A549 (cell line): Measurements from ENCODE around the gene GPBP1. TPM values are rescaled to one million over a fixed set of nuclear protein-coding genes. Genes with fewer than 3 reads are reported as not detected.
"Not testable (repeated sequence)": the region's sequence is repeated elsewhere in the genome, so short reads cannot be mapped to it uniquely, and the experiment has no call there.

Source experiments
- ATAC-seq, 2 experiments: fragments of 200-7000 bp in 1 of 2; fragments of >200 bp in 1 of 2; cut with Nextera tagmentation in 1 of 2; cut with Tn5 transposase in 1 of 2; 3 replicates each; pipeline versions ENCODE4 v1.8.0 to v1.9.1; 2018 to 2020; ENCODE audit warnings: mild to moderate bottlenecking in 1 of 2, moderate library complexity in 1 of 2
- CTCF ChIA-PET: fragments of 300-600 bp; sonication (Branson Sonifier 250); formaldehyde crosslinking; extraction: SDS; loops from one replicate; lab custom pipeline; 2021; ENCODE audit warnings: antibody characterized with exemption, inconsistent platforms; lab: Yijun Ruan, JAX
- POLR2A ChIA-PET: fragments of 350-600 bp; formaldehyde crosslinking; extraction: SDS; loops from one replicate; lab custom pipeline; 2021; ENCODE audit warnings: antibody characterized with exemption, inconsistent platforms; lab: Yijun Ruan, JAX
- DNase-seq, 2 experiments: peaks; one replicate each; pipeline versions ENCODE4 v3.0.0 to v3.0.0-alpha.2; 2011 to 2016; ENCODE audit warnings: low read depth in 1 of 2, low spot score in 1 of 2
- FAIRE-seq: peaks from 2 replicates; lab custom pipeline; 2011; peaks lifted over from hg19 to GRCh38; lab: Jason Lieb, UNC
- H3K27ac ChIP-seq, 2 experiments: fragments of >200 bp; sonication (Bioruptor Twin); formaldehyde crosslinking; 3 replicates each; pipeline ENCODE4 v1.5.1; 2016 to 2017
- H3K4me1 ChIP-seq: fragments of >200 bp; sonication (Bioruptor Twin); formaldehyde crosslinking; 3 replicates; pipeline ENCODE4 v1.6.1; 2016
- H3K4me2 ChIP-seq: fragments of >200 bp; sonication (Bioruptor Twin); formaldehyde crosslinking; 3 replicates; pipeline ENCODE4 v1.6.1; 2016
- H3K4me3 ChIP-seq: fragments of >200 bp; sonication (Bioruptor Twin); formaldehyde crosslinking; 3 replicates; pipeline ENCODE4 v1.5.1; 2016
- H3K9me3 ChIP-seq: fragments of >200 bp; sonication (Bioruptor Twin); formaldehyde crosslinking; 3 replicates; pipeline ENCODE4 v1.6.1; 2016
- BCL3 ChIP-seq: fragments of >200 bp; sonication (Bioruptor Twin); formaldehyde crosslinking; IDR thresholded peaks from 3 replicates; pipeline ENCODE4 v1.6.1; 2016
- CBX8 ChIP-seq: fragments of 200-600 bp; sonication (generic); IDR thresholded peaks from 2 replicates; pipeline ENCODE4 v1.6.1; 2016
- CEBPB ChIP-seq, 2 experiments: fragments of >200 bp in 1 of 2; sonication (Bioruptor Twin) in 1 of 2; formaldehyde crosslinking in 1 of 2; IDR thresholded peaks; 2 replicates each; pipeline ENCODE4 v1.6.1; 2012 to 2016
- CHD2 ChIP-seq: fragments of 150-350 bp; IDR thresholded peaks from 2 replicates; pipeline ENCODE4 v1.6.1; 2014; ENCODE audit warnings: low read length; ENCODE audit not compliant: partially characterized antibody
- CHD4 ChIP-seq: fragments of 200-600 bp; sonication (generic); IDR thresholded peaks from 2 replicates; pipeline ENCODE4 v1.6.1; 2016; ENCODE audit warnings: antibody characterized with exemption, mild to moderate bottlenecking, borderline replicate concordance
- EP300 ChIP-seq, 2 experiments: fragments of >200 bp; sonication (Bioruptor Twin); formaldehyde crosslinking; IDR thresholded peaks; 2 replicates in 1 of 2; 3 replicates in 1 of 2; pipeline ENCODE4 v1.6.1; 2016 to 2017
- FOXS1 ChIP-seq: fragments of 250-450 bp; sonication (Bioruptor Pico); IDR thresholded peaks from 2 replicates; pipeline ENCODE4 v1.5.0; 2020; ENCODE audit warnings: mild to moderate bottlenecking, moderate library complexity
- GATA3 ChIP-seq: IDR thresholded peaks from 2 replicates; pipeline ENCODE4 v1.6.1; 2012; ENCODE audit warnings: borderline replicate concordance
- HDAC2 ChIP-seq: fragments of 200-600 bp; sonication (generic); IDR thresholded peaks from 2 replicates; pipeline ENCODE4 v1.6.1; 2016
- HEYL ChIP-seq: fragments of 250-450 bp; sonication (Bioruptor Pico); IDR thresholded peaks from 2 replicates; pipeline ENCODE4 v1.8.0; 2021; ENCODE audit warnings: mild to moderate bottlenecking, moderate library complexity
- HOXB13 ChIP-seq: fragments of 250-450 bp; sonication (Bioruptor Pico); IDR thresholded peaks from 2 replicates; pipeline ENCODE4 v1.5.0; 2020; ENCODE audit warnings: low read depth, mild to moderate bottlenecking, moderate library complexity
- MAZ ChIP-seq: fragments of 150-350 bp; IDR thresholded peaks from 2 replicates; pipeline ENCODE4 v1.6.1; 2014; ENCODE audit warnings: antibody characterized with exemption, low read depth, low read length, borderline replicate concordance
- MYC ChIP-seq: IDR thresholded peaks from 2 replicates; pipeline ENCODE4 v1.6.1; 2012; ENCODE audit warnings: mild to moderate bottlenecking, inconsistent platforms, low read length, improper control_type of control experiment, borderline replicate concordance
- NFE2L2 ChIP-seq: fragments of 150-350 bp; conservative IDR thresholded peaks from 2 replicates; pipeline ENCODE4 v1.6.1; 2014; ENCODE audit warnings: low read length
- NPAS2 ChIP-seq: fragments of 250-450 bp; sonication (Bioruptor Pico); IDR thresholded peaks from 2 replicates; pipeline ENCODE4 v1.8.0; 2022; ENCODE audit warnings: mild to moderate bottlenecking, moderate library complexity, borderline replicate concordance
- PBX3 ChIP-seq: IDR thresholded peaks from 2 replicates; pipeline ENCODE4 v1.6.1; 2012
- POLR2A ChIP-seq: IDR thresholded peaks from 2 replicates; pipeline ENCODE4 v1.6.1; 2012; ENCODE audit warnings: mild to moderate bottlenecking, low read length
- RAD21 ChIP-seq, 2 experiments: fragments of >200 bp in 1 of 2; sonication (Bioruptor Twin) in 1 of 2; formaldehyde crosslinking in 1 of 2; IDR thresholded peaks in 1 of 2; conservative IDR thresholded peaks in 1 of 2; 2 replicates in 1 of 2; 3 replicates in 1 of 2; pipeline ENCODE4 v1.6.1; 2012 to 2018; ENCODE audit warnings: inconsistent platforms in 1 of 2
- RARB ChIP-seq: fragments of 250-450 bp; sonication (Bioruptor Pico); IDR thresholded peaks from 2 replicates; pipeline ENCODE4 v1.8.0; 2021; ENCODE audit warnings: mild to moderate bottlenecking, moderate library complexity
- REST ChIP-seq: fragments of 200-600 bp; sonication (generic); IDR thresholded peaks from 2 replicates; pipeline ENCODE4 v1.6.1; 2016; ENCODE audit warnings: antibody characterized with exemption, mild to moderate bottlenecking, moderate library complexity
- RNF2 ChIP-seq: fragments of 200-600 bp; sonication (generic); IDR thresholded peaks from 2 replicates; pipeline ENCODE4 v1.6.1; 2016; ENCODE audit warnings: low read depth, mild to moderate bottlenecking, antibody characterized with exemption, moderate library complexity, borderline replicate concordance
- SREBF2 ChIP-seq: fragments of 450-650 bp; IDR thresholded peaks from 2 replicates; pipeline ENCODE4 v1.6.1; 2014; ENCODE audit warnings: mild to moderate bottlenecking, moderate library complexity
- TP53 ChIP-seq: fragments of 250-450 bp; sonication (Bioruptor Pico); IDR thresholded peaks from 2 replicates; pipeline ENCODE4 v1.5.0; 2021; ENCODE audit warnings: mild to moderate bottlenecking, moderate library complexity
- USF2 ChIP-seq: fragments of 450-650 bp; IDR thresholded peaks from 2 replicates; pipeline ENCODE4 v1.6.1; 2014; ENCODE audit warnings: antibody characterized with exemption
- ZNF302 ChIP-seq: fragments of 250-450 bp; sonication (Bioruptor Pico); IDR thresholded peaks from 2 replicates; pipeline ENCODE4 v1.9.0; 2021; ENCODE audit warnings: inconsistent platforms, mild to moderate bottlenecking, moderate library complexity
- WGBS: methylation state at CpG from one replicate; pipeline ENCODE4 v1.1.6; 2017; ENCODE audit errors: missing lambda C conversion rate; 5-methylcytosine and 5-hydroxymethylcytosine counted together
- polyA plus RNA-seq, 4 experiments: library from polyadenylated mRNA; depleted of rRNA in 3 of 4; stranded (reverse); fragments of >200 nt; fragmentation: RNase III in 1 of 4; extraction: RNeasy Plus Mini Kit Qiagen cat#74134 plus additional on column Dnase treatment in 1 of 4; gene quantifications; 2 replicates in 3 of 4; 3 replicates in 1 of 4; pipeline ENCODE4 v1.2.3, GENCODE V29; 2011 to 2017

The GPBP1 gene
- polyA plus RNA-seq, 2 of the 4 experiments (the other 2 are of a cell fraction): 31.0 to 86.0 TPM

GRCh38 chr5:57177479-57178156 is 3.8 kb downstream of the GPBP1 start:
- H3K4me3 ChIP-seq: peak overlapping the region; percentile 1; the same call in 1 of the 3 replicates
- peaks cover 31% of the 10 kb centered on the region; the same call in 2 of the 3 replicates for H3K4me1 ChIP-seq
- DNase-seq: no peak
- peak overlapping the region; percentile 92 for H3K4me2 ChIP-seq
- POLR2A ChIA-PET: interaction anchor here (1.6 kb wide), 1 partner anchor 268 kb away, joined by 5 read pairs; the partner anchor contains the start of gene SETD9
- TF ChIP-seq EP300 (IDR thresholded peaks at IDR 0.05) (no peak), MYC (no peak), CEBPB (IDR thresholded peaks at IDR 0.05) (no peak), RNF2 (no peak), RAD21 (conservative IDR thresholded peaks at IDR 0.05 in 1 of 2, IDR thresholded peaks at IDR 0.05 in 1 of 2) (no peak), FOXS1 (CRISPR knock-in tag) (no peak)
- 95% methylated on average over 14 of the region's 14 CpGs for WGBS
- ATAC-seq: no peak
- no peak for FAIRE-seq
- no peaks in the 10 kb centered on the region for H3K9me3 ChIP-seq
- H3K27ac ChIP-seq: no peak overlapping the region
- CTCF ChIA-PET: interaction anchor here (0.7 to 1.3 kb wide), 2 partner anchors 11 to 134 kb away, joined by 3 to 4 read pairs; no protein-coding TSS in a partner anchor

DNA sequence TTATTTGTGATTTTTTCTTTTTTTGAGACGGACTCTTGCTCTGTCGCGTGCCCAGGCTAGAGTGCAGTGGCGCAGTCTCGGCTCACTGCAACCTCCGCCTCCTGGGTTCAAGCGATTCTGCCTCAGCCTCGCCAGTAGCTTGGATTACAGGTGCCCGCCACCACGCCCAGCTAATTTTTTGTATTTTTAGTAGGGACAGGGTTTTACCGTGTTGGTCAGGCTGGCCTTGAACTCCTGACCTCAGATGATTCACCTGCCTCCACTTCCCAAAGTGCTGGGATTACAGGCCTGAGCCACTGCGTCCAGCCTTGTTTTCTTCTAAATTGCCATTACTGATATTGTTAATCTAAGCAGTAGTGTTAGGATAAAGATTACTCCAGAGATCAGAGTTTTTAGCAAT is 4.4 kb downstream of the GPBP1 start:
- peaks cover 31% of the 10 kb centered on the region; the same call in 2 of the 3 replicates for H3K4me1 ChIP-seq
- H3K4me3 ChIP-seq, H3K27ac ChIP-seq, CTCF ChIA-PET, H3K9me3 ChIP-seq, POLR2A ChIA-PET, FAIRE-seq, ATAC-seq, DNase-seq: not testable (repeated sequence)
- H3K4me2 ChIP-seq: peak overlapping the region; percentile 92
- WGBS: 86% methylated on average over 12 of the region's 12 CpGs

- Histone ChIP-seq H3K27ac (peak overlapping the region in 1 of 2 experiments; percentile 10; a peak in 1 of 6 replicates), H3K4me2 (peak overlapping the region; percentile 92), H3K4me3 (no peak overlapping the region), H3K4me1 (peaks cover 31% of the 10 kb centered on the region; the same call in 2 of the 3 replicates), H3K9me3 (0 out of 3 replicates have a peak, but pooled peaks cover 2% of the 10 kb centered on the region)
- FAIRE-seq (no peak), ATAC-seq (no peak), DNase-seq (no peak)
- TF ChIP-seq TP53: no peak
- TF ChIP-seq NPAS2 (CRISPR knock-in tag): no peak
- no peak for TF ChIP-seq RARB (CRISPR knock-in tag)
- no peak for TF ChIP-seq POLR2A
- no peak for TF ChIP-seq MAZ
- TF ChIP-seq PBX3: no peak
- TF ChIP-seq CHD2: no peak
- no peak for TF ChIP-seq REST
- no peak for TF ChIP-seq GATA3
- no peak for TF ChIP-seq HEYL
- TF ChIP-seq HOXB13 (CRISPR knock-in tag): no peak
- no peak for TF ChIP-seq NFE2L2
- no peak for TF ChIP-seq CHD4
- TF ChIP-seq SREBF2: no peak
- TF ChIP-seq BCL3: no peak
- TF ChIP-seq ZNF302: no peak
- no peak for TF ChIP-seq CBX8
- TF ChIP-seq HDAC2: no peak
- no peak for TF ChIP-seq USF2
- POLR2A ChIA-PET: no interaction called here
- CTCF ChIA-PET: interaction anchor here (0.8 kb wide), 1 partner anchor 10 kb away, joined by 3 read pairs; no protein-coding TSS in a partner anchor
- 76% methylated on average over 12 of the region's 12 CpGs for WGBS
Observed at GRCh38 chr5:57179262-57180200, 5.7 kb downstream of the GPBP1 start.
